Kidney epithelial cell (primary cell): ENCODE results near the gene LOXL4. TPM values are rescaled to one million over a fixed set of nuclear protein-coding genes. Genes with fewer than 3 reads are reported as not detected.

Experiments used
- DNase-seq: peaks from one replicate; pipeline ENCODE4 v3.0.0-alpha.2; 2010; ENCODE audit warnings: low read depth
- H3K27me3 ChIP-seq: 2 replicates; pipeline ENCODE4 v1.6.0; 2011; ENCODE audit warnings: low read length; ENCODE audit not compliant: control insufficient read depth, insufficient read depth
- H3K36me3 ChIP-seq: 2 replicates; pipeline ENCODE4 v1.5.1; 2011; ENCODE audit warnings: low read length; ENCODE audit not compliant: control insufficient read depth, insufficient read depth
- H3K4me3 ChIP-seq: 2 replicates; pipeline ENCODE4 v1.5.1; 2011; ENCODE audit warnings: low read depth, mild to moderate bottlenecking, control low read depth, low read length
- CTCF ChIP-seq: IDR thresholded peaks from 2 replicates; pipeline ENCODE4 v1.5.1; 2011; ENCODE audit warnings: mild to moderate bottlenecking, moderate library complexity, low read length, control low read depth, inconsistent platforms; ENCODE audit not compliant: insufficient read depth, poor library complexity, severe bottlenecking
- total RNA-seq: library from RNA; depleted of rRNA; stranded (reverse); fragments of >200 nt; gene quantifications from 2 replicates; pipeline ENCODE4 v1.2.3, GENCODE V29; 2015

The LOXL4 gene
- total RNA-seq, 1 donor from 2014 or later, result 6.1 TPM

GRCh38 chr10:98265403-98266378 lies 2.3 kb downstream of the LOXL4 start:
- no peak for DNase-seq
- TF ChIP-seq CTCF, result no peak
- Histone ChIP-seq H3K36me3 (no peaks in the 10 kb centered on the region), H3K4me3 (no peak overlapping the region), H3K27me3 (no peaks in the 10 kb centered on the region)

- DNase-seq, result no peak
- H3K4me3 ChIP-seq, result no peak overlapping the region
- H3K27me3 ChIP-seq, result no peaks in the 10 kb centered on the region
- TF ChIP-seq CTCF, result no peak
- no peaks in the 10 kb centered on the region for H3K36me3 ChIP-seq
These were observed 3.5 kb downstream of the LOXL4 start for GRCh38 chr10:98264378-98265065.

- H3K27me3 ChIP-seq, result no peaks in the 10 kb centered on the region
- no peak overlapping the region for H3K4me3 ChIP-seq
- no peaks in the 10 kb centered on the region for H3K36me3 ChIP-seq
- no peak for DNase-seq
- no peak for TF ChIP-seq CTCF
These were observed 4.9 kb downstream of the LOXL4 start for GRCh38 chr10:98263088-98263487.

- Histone ChIP-seq H3K27me3 (no peaks in the 10 kb centered on the region), H3K36me3 (no peaks in the 10 kb centered on the region), H3K4me3 (no peak overlapping the region)
- TF ChIP-seq CTCF, result peak; percentile 40
- DNase-seq, result no peak
These were observed 5.4 kb downstream of the LOXL4 start for GRCh38 chr10:98262571-98262970.

GRCh38 chr10:98261436-98262277 lies 6.3 kb downstream of the LOXL4 start:
- H3K36me3 ChIP-seq, result no peaks in the 10 kb centered on the region
- no peaks in the 10 kb centered on the region for H3K27me3 ChIP-seq
- DNase-seq, result no peak
- TF ChIP-seq CTCF, result no peak
- H3K4me3 ChIP-seq, result no peak overlapping the region
